ENCODE measurements around the gene SIRT3.
"Not testable (repeated sequence)": the region's sequence is repeated elsewhere in the genome, so short reads cannot be mapped to it uniquely, and the experiment has no call there.

The SIRT3 gene

DNA sequence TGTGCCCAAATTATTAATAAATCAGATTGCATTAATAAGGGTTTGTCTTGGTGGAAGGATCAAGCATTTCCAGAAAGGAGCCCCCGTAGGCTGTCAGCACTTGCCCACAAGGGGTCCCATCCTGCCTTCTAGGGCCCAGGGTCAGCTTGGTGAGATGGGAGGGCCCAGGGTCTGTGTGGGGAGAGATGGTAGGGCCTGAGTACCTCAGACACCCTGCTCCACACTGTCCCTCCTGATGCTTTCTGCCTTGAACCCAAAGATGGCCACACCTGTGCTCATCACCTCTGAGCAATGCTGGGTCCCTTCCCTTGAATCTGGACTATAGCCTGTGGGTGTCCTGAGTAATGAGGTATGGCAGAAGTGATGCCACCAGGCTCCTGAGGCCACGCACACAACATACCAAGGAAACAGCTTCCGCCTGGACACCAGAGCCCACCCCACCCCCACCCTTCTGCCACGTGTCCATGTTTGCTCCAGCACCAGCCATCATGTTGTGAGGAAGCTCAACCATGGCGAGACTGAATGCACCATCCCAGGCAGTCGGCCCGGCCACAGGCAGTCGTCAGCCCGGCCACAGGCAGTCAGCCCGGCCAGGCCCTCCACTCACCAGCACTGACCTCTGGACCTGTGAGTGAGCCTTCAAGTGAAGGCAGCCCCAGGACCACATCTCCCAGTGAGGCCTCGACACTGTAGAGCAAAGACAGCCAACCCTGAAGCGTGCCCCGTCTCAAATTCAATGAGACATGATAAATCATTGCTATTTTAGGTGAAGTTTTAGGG lies 35.7 kb downstream of the SIRT3 start:
- no peak for DNase-seq

DNA sequence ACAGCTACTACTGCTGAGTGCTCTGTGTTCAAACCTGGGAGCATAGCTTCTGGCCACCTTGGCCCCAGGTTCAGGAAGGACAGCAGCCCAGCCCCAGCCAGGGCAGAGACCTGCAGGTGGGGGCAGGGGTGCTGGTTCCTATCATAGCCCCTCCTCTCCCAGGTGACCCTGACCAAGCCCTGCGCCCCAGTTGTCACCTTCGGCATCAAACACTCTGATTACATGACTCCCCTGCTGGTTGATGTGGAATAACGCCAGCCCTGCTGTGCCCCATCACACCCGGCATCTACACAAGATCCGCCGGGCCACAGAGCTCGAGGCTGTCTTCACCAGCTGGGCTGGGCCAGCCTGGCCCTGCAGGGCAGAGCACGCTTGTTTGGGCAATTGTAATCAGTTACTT lies 36.4 kb downstream of the SIRT3 start:
- DNase-seq, result no peak

DNA sequence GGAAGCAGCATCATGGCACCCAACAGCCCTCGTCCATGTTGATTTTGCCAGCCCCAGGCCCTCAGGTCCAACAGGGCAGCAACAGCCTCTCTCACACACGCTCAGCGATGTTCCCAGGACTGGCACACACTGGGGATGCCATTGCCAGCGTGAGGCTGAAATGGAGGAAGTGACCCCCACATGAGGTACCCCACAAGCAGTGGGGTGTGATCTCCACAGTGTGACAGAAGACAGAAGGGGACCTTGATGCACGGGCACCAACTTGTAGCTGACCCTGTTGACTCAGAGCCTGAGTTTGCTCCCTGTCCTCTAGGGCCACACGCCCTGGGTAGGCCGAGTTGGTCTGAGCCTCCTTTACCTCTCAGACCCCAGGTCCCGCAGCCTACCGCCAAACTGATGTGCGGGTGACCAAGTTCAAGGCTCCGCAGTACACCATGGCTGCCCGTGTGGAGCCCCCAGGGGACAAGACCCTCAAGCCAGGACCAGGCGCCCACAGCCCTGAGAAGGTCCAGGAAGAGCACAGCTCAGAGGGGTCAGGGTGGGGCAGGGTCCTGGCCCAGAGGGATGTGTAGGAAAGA lies 37.0 kb downstream of the SIRT3 start:
- no peak for DNase-seq

DNA sequence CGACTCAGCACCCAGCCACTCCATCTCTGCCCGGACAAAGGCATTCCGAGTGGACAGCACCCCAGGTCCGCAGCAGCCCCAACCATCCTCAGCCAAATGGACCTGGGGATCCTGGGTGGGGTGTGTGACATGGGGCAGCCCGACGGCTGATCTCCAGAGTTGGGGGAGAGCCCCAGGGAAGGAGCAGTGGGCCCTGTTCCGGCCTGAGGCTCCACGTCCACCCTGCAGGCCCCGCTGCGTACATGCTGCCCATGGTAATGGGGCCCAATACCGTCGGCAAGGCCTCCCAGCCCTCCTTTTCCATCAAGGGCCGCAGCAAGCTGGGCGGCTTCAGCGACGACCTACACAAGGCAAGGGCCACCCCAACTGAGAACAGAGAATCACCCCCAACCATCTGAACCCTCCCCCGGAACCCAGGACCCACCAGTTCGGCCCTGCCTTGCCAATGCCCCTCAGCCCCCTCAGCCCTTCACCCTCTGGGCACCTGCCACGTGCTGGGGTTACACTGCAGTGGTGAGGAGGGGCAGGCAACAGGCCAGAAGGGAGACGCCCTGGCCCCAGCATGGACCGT lies 37.8 kb downstream of the SIRT3 start:
- DNase-seq, result no peak

DNA sequence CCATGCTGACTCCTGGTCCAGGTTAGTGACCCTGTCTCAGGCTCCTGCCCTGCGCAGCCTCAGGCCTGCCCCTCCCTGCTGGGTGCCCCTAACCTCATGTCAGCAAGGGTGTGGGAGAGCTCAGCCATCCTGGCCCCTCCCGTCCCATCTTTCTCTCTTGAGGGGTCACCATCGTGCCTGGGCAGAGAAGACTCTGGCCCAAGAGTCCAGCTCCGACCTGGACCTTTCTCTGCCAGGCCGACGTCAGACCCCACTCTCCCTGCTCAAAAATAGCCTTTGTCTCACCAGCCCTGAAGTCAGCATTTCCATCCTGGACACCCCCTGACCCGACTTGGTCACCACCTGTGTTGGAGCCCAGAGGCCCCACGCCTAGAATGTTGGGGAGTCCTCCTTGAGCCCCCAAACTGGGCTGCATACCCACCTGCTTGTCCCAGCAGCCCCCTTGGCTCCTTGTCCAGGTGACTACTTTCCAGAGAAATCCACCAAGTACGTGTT lies 38.4 kb downstream of the SIRT3 start:
- no peak for DNase-seq

DNA sequence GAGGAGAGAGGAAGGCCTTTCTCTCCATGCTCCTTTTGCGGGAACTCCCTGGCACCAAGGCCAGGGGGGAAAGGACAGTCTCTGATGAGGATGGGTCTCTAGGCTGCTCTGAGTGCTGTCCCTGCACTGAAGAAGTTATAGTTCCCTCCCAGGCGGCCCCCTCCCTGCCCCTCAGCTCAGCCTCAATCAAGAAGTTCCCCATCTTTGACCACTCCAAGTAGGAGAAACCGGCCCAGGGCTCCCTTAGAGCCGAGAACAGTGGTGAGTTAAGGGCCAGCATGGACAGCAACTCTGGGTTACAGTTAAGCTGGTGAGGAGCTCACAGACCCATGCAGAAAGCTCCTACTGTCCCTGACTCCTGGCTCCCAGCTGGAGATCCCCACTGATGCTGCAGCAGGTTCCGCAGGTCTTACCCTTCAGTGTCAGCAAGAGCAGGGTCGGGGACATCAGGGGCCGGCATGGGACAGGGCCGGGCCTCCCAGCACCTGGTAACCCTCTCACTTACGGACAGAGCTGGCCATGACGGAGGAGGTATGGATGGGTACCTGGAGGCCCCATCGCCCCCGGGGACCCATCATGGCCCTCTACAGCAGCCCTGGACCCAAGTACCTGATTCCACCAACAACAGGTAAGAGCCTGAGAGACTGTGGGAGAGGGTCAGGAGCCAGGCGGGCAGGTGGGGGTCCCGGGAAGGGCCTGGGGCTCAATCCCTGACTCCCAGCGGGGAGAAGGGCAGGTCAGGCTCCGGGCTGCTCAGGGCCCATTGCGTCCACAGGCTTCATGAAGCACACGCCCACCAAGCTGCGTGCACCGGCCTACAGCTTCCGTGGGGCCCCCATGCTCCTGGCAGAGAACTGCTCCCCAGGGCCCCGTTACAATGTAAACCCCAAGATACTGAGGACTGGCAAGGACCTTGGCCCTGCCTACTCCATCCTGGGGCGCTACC lies 39.1 kb downstream of the SIRT3 start:
- DNase-seq, result no peak

DNA sequence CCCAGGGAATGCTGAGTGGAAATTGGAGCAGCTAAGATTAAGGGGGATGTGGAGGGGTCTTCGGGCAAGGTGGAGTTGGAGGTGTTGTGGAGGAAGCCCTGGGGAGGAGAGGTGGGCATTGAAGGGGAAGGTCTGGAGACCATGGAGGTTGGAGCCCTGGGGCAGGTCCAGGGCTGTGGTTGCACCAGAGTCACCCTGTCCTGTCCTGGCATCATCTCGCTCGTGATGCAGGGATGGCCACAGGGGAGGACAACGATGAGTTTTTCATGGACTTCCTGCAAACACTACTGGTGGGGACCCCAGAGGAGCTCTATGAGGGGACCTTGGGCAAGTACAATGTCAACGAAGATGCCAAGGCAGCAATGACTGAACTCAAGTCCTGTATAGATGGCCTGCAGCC lies 42.7 kb downstream of the SIRT3 start:
- not testable (repeated sequence) for DNase-seq

DNA sequence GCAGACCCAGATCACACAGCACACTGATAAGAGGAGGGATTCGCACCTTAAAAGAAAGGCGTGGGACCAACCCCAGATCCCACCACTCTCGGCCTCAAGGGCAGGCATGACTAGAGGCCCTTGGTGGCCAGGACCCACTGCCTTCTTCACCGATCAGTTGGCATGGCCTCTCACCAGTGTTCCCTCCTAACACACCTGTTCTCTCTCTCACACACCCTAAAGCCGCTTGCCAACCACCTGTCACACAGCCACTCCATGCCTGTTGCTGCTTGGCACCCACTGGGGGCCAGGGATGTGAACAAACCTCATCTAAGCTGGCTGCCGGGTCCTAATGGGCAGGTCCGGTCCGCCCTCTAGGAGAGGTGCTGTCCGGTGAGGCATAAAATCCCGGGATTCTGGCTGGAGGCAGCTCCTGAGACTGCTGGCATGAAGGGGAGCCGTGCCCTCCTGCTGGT lies 43.4 kb downstream of the SIRT3 start, which contains the start of gene SCGB1C1:
TSS of gene SCGB1C1 (plus strand) at position 405 of the 455 bp plus-strand sequence. CDS start at position 427, 22 bp downstream.
- not testable (repeated sequence) for DNase-seq

DNA sequence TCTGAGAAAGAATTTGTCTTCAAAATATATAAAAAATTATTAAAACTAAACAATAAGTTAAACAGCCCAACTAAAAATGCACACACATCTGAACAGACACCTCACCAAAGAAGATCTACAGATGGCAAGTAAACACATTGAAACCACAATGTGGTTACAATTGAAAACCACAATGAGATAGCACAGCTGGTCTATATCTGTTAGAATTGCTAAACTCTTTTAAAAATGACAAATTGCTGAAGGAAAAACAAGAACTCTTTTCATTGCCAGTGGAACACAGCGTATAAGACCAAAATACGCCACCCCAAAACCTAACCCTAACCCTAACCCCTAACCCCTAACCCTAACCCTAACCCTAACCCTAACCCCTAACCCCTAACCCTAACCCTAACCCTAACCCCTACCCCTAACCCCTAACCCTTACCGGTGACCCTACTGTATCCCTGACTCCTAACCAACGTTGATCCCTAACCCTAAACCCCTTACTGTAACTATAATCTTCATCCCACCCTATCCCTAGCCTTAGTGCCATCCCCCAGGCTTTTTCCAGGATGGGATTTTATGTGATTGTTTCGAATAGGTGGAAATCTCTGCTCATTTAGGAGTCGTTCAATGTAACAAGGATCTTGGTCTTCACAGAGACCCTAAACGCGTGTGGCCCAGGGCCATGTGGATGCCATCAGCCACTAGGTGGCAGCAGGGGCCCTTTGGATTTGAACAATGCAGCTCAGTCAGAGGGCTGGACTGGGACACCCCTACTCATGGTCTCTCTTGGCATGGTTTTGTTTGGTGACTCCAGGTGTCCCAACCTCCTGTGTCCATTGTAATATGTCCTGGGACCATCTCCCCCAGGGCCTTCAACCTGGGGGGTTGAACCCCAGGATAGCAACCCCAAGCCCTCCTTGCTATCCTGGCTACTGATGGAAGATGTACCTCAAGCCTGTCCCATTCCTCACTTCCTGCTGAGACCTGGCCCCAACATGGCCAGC lies 44.4 kb downstream of the SIRT3 start:
- not testable (repeated sequence) for DNase-seq

DNA sequence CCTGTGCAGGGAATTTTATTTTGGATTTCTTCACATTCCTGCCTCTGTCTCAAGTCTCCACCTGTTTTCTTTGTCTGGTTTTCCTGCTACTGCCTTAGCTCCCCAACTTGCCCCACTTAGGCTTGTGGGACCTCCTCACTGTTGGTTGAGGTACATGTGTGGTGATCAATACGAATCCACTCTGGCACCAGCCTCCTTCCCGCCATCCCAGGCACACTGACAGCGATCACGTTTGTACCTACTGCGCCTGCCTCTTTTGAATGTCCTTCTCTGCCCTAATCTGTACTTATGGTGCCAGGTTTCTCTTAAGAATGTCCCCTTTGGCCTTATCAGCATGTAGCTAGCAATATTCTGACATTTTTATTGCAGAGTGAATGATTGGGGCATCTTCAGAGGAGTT lies 45.6 kb downstream of the SIRT3 start:
- DNase-seq, result not testable (repeated sequence)

DNA sequence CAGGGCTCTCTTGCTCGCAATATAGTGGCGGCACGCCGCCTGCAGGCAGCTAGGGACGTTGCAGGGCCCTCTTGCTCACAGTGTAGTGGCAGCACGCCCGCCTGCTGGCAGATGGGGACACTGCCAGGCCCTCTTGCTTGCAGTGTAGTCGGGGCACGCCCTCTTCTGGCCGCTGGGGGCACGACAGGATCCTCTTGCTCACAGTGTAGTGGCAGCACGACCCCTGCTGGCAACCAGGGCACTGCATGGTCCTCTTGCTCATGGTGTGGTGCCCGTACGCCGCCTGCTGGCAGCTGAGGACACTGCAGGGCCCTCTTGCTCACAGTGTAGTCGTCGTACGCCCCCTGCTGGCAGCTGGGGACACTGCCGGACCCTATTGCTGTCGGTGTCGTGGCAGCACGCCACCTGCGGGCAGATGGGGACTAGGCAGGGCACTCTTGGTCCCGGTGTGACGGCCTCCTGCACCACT lies 46.3 kb downstream of the SIRT3 start:
- DNase-seq, result not testable (repeated sequence)

DNA sequence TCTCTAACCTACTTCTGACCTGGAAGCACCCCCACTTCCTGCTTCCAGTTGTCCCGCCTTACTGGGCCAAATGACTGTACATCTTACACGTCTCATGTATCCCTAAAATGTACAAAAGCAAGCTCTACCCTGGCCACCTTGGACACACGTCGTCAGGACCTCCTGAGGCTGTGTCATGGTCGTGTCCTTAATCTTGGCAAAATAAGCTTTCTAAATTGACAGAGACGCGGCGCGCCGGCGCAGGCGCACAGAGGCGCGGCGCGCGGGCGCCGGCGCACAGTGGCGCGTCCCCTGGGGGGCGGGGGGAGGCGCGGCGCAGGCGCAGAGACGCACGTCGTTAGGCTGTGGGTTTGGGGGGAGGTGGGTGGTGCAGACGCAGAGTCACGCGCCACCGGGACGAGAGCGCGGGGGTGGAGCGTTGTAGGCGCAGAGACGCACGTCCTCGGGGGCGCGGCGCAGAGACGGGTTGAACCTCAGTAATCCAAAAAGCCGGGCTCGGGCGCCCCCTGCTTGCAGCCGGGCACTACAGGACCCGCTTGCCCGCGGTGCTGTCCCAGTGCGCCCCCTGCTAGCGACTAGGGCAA lies 46.9 kb downstream of the SIRT3 start:
- DNase-seq, result not testable (repeated sequence)

DNA sequence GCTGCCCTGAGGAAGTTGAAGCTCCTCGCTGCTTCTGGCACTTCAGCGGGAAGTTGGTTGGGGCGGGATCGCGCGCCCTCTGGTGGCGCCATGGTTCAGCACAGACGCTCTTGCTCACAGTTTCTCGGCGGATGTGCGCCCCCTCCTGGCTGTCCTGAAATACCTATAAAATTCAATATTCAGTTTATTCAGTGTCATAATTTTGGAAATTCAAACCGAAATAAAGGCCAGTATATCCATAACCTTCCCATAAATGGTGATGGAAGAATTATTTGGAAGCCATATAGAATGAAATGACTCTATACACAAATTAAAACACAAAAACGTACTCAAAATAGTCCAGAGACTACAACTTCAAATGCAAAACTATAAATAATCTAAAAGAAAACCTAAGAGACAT lies 55.9 kb downstream of the SIRT3 start:
- DNase-seq, result not testable (repeated sequence)

Data from NCI-H526 (cell line).